Bone marrow (tissue), 2 donors: ENCODE data around the gene RET.

ENCODE experiments used
- DNase-seq, 2 donors: peaks; one replicate each; lab custom pipeline; 2025; lab: John Stamatoyannopoulos, UW

The RET gene

DNA sequence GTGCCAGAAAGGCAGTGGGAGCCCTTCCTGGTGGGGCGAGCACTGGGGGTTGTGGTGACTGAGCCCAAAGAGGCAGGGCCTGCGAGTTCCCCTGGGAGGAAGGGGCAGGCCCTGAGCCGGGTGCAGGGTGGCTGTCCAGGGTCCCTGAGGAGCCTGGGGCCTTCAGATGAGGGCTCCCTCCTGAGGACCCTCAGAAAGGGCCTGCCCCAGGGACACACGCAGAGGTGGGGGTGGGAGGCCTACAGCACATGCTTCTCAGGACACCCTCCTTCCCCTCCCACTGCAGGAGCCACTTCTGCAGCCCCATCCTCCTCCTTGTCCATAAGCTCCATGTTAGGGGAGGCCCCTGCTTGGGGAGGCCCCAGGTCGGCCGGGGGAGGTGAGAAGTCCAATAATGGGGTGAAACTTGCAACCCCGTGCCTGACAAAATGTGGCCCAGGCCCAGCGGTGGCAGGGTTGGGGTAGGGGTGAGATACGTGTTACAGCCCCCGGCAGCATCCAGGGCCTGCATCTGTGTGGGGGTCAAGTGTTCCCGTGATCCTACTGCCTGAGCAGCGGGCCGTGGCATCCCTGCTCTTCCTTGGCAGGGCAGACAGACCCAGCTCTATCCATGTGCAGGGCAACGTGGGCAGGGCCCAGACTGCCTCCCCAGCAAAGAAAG, 31.8 kb upstream of the RET start:
- no peak for DNase-seq

DNA sequence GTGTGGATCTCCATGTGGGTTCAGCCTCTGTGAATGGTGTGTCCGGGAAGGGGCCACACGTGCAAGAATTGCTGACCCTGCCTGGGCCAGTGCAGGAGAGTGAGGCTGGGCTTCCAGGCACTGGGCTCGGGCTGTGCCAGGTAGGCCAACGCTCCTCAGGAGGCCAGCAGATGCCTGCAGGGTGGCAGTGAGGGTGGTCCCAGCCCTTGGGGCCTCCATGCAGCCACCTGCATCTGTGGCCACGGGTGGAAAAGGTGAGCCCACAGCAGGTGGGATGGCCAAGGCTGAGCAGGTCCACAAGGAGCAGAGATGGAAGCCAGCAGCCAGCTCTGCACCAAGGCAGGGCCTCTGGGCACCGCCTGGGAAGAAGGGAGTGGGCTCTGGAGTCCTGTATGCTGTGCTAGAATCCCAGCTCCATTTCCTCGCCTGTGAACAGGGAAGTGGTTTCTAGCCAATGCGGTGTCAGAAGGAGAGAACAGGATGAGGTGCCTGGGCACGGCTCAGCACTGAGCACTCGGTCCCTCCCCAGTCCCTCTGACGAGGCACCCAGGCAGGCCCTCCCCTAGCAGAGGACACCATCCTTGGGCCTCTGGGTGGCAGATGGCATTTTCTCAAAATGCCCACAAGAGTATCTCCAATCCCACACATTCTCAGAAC, 31.1 kb upstream of the RET start:
- DNase-seq: no peak

- no peak for DNase-seq
Observed at GRCh38 chr10:43046288-43046991, 30.4 kb upstream of the RET start.

DNA sequence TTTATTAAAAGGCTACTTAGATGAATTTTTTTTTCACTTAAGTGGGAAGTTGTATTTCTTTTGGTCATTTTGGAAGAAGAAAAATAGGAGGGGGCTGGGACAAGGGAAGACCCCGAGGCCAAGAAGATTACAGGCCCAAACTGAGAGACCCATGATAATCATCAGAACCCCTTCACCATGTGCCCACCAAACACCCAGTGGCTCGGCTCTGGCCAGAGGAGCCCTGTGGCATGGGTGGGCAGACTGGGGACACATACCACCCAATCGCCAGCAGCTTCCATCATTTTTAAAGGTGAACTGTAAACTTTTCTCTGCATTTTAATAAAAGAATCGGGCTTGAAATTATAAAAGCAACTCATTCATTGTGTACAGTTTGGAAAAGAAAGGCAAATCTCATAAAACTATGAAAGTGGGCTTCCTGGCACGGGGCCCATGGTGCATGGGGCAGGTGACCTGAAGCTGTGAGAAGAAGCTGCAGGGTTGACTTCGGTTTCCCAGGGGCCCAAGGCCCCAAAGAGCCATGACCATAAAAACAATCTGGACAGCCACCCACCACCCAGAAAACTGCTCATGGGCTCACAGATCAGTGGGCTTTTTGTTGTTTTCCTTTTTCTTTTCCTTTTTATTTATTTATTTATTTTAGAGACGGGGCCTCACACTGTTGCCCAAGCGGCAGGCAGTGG, 29.4 kb upstream of the RET start:
- no peak for DNase-seq

- no peak for DNase-seq
Observed at GRCh38 chr10:43048301-43049051, 28.4 kb upstream of the RET start.

GRCh38 chr10:43049081-43049551, 27.8 kb upstream of the RET start:
- no peak for DNase-seq

DNA sequence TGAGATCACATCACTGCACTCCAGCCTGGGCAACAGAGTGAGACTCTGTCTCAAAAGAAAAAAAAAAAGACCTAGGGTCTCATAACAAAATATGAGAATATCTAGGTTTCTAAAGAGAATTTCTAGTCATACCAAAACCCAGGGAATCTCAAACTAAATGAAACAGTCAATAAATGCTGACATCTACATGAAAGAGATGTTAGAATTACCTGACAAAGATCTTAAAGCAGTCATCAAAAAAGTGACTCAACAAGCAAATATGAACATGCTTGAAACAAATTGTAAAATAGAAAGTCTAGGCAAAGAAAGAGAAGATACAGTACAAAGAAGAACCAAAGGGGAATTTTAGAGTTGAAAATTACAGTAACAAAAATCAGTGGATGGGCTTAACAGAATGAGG, 26.9 kb upstream of the RET start:
- DNase-seq: no peak

- no peak for DNase-seq
Observed at GRCh38 chr10:43053825-43054224, 23.0 kb upstream of the RET start.

- DNase-seq: no peak
Observed at GRCh38 chr10:43054593-43054992, 22.3 kb upstream of the RET start.

DNA sequence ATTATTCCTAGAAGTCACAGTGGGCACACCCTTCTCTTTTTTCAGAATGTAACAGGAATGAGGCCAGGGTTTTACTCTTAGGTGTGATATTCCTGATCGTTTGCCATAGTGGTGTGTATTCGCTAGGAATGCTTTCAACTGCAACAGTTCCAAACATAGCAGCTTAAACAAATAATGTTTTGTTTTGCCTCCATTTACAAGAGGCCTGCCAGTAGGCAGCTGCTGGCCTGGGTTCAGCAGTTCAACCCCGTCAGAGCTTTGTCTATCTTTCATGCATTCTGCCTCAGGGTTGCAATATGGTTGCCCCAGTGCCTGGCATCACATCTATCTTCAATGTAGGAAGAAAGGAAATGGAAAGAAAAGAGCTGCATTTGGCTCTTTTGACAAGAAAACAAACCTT, 21.7 kb upstream of the RET start:
- DNase-seq: no peak

GRCh38 chr10:43055991-43056567, 20.8 kb upstream of the RET start:
- no peak for DNase-seq

DNA sequence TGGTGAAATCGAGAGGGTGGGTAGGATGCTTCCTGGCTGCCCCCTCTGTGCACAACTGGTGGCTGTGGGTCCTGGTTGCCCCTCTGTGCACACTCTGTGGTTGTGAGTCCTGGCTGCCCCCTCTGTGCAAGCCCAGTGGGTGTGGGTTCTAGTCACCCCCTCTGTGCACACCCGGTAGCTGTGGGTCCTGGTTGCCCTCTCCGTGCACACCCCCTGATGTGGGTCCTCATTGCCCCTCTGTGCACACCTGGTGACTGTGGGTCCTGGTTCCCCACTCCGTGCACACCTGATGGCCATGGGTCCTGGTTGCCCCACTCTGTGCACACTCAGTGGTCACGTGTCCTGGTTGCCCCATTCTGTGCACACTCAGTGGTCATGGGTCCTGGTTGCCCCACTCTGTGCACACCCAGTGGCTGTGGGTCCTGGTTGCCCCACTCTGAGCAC, 20.3 kb upstream of the RET start:
- no peak for DNase-seq

- no peak for DNase-seq
Observed at GRCh38 chr10:43057231-43057711, 19.6 kb upstream of the RET start.

DNA sequence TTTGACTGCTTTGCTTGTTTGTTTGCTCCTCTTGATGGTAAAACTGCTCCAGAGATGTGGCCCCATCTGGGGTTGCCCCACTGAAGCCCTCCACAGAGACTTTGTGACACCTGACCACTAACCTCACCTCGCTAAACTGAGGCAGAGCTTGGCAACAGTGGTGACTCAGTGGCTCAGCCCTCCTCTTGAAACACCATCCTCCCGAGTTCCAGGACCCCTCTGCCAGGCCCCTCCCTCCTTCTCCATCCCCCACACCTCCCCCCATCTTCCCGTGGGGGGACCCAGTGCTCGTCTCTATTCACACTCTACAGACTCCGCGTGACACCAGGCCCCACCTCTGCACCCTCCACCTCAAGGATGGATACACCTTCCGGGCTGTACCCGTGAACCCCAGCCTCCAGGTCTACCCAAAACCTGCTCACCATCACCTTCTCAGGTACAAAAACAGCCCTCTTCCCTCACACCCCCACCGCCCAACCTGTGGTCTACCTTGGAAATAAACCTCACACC, 19.0 kb upstream of the RET start:
- no peak for DNase-seq

DNA sequence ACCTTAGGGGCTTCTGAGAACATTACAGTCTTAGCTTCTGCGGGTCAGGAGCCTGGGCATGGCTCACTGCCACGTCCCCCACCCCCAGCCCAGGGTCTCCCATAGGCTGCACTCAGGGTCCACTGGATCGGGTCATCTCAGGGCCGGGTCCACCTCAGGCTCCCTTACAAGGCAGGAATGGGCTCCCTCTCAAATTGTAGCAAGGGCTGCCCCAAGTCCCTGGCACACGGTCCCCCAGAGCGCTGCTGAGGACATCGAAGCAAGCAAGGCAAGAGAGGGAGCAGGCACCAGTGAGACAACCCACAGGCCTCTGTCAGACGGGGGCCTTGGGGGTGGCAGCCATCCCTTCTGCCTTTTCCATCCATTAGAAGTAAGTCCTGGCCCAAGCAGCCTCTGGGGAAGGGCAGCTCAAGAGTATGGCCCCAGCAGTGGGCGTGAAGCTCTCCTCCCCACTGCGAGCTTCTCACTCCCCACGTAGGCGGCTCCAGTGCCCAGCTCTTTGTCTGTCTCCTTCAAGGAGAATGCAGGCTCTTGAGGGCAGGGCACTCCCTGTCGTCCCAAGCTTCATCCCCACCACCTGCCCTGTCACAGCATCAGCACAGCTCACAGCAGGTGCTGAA, 18.0 kb upstream of the RET start:
- no peak for DNase-seq

- no peak for DNase-seq
Observed at GRCh38 chr10:43059336-43059720, 17.5 kb upstream of the RET start.

- no peak for DNase-seq
Observed at GRCh38 chr10:43059828-43060227, 17.0 kb upstream of the RET start.

DNA sequence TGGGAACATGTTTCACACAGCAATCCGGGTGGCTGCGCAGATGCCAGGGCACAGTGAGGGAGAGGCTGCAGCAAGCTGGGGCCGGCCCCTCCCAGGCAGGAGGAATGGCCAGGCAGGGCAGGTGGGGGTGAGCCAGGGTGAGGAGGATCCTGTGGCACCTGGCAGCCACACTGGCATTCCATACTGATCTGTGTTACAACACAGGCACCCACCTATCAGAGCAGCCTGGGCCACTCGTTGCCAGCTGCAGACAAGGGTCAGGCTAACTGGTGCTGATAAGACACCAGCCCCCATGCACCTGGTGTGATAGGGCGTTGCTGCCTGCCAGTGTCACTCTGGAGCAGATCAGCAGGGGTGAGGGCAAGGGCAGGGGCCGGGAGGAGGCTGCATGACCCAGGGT, 16.6 kb upstream of the RET start:
- no peak for DNase-seq

DNA sequence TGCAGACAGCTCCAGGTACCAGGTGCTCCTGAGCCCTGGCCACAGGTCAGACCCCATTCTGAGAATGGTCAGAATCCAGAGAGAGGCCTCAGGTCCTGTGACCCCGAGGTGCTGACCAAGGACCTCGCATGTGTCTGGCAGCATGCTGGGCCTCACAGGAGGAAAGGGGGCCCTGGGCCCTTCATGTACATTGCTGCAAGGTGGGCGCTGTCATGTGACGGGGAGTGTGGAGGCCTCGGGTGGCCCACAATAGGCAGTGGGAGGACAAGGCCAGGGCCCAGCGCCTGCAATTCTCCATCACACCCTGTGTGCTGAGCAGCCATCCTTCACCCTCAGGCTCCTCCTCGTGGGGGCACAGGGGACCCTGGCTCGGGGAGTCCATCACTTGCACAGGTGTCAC, 15.5 kb upstream of the RET start:
- no peak for DNase-seq

- DNase-seq: no peak
Observed at GRCh38 chr10:43061760-43062159, 15.1 kb upstream of the RET start.
